ENCODE measurements around the gene EXPH5. TPM values are rescaled to one million over a fixed set of nuclear protein-coding genes. Genes with fewer than 3 reads are reported as not detected.

Gene EXPH5
- total and polyA plus RNA-seq, 2 donors (not counting 1 experiment from before 2014, with no cell fraction given): 0.12 to 0.37 TPM

DNA sequence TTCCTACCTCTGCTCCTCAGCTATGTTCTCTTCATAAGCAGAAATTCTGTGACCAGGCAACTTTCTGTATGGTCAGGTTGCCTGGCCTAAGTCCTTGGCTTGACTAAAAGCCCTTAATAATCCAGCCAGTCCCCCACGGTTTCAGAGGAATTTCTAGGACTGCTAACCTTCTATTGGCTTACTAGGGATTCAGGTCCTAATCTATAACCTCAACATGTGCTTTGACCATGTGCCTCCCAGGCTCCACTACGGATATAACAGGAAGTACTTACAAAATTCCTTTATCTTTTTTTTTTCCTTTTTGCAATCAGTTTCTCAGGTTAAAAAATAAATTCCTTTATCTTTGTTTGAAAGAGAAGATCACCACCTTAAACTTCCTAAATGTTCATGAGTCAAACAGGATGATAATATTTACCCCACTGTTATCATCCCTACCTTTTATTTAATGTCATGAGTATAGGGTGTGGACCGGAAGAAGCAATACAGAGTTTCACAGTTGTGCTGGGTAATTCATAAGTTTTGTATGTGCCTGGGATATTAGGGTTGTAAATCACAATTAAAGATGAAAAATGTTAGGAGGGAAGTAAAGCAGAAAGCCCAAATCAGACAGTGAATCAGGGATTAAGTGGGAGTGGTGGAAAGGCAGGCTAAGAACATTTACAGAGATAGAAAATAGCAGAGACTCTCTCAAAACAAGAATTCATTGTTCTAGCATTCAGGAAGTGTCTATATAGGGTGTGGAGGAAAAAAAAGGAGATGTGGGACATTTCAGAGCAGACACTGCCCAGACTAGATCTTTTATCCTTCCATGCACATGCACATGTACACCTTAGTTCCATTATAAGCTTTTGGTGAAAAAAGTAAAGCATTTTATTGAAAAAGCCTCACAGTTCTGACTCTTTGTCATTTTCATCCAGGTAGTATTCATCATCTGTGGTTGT, 84.6 kb downstream of the EXPH5 start:
- DNase-seq (no peak), ATAC-seq (ENCODE audit: low read depth) (no peak)
- Mint-ChIP-seq H3K9me3 (ENCODE audit: insufficient read depth) (peaks cover 2% of the 10 kb centered on the region), H3K27ac (no peak overlapping the region), H3K4me3 (no peak overlapping the region), H3K4me1 (no peaks in the 10 kb centered on the region), H3K27me3 (peaks cover 22% of the 10 kb centered on the region)
- no peak overlapping the region for H3K4me3 ChIP-seq (ENCODE audit: control extremely low read depth in 1 of 5, extremely low read depth in 1 of 5, insufficient read depth in 1 of 5, low read depth in 2 of 5, low read length in 4 of 5)
- H3K9ac ChIP-seq (ENCODE audit: low read length): no peak overlapping the region
- no peak overlapping the region for H3K4me2 ChIP-seq (replicated peaks; ENCODE audit: low read depth, low read length, poor library complexity, severe bottlenecking)
- 96% methylated on average over 2 of the region's 3 CpGs for WGBS (ENCODE audit: insufficient coverage)
- POLR2A ChIA-PET: interaction anchor here (0.5 kb wide), 1 partner anchor 108 kb away, joined by 3 read pairs; no protein-coding TSS in a partner anchor
- peaks cover 0 to 5% (median 0%) of the 10 kb centered on the region in 4 experiments for H3K27me3 ChIP-seq (replicated peaks in 1 of 4; ENCODE audit: control extremely low read depth in 1 of 4, control insufficient read depth in 3 of 4, insufficient read depth in 4 of 4, low read length in 3 of 4)
- intact Hi-C loops (cut with micrococcal nuclease): no loop called here
- no peak overlapping the region for H2AFZ ChIP-seq (ENCODE audit: insufficient read depth, low read depth, low read length, poor library complexity, severe bottlenecking)
- CTCF ChIA-PET: no interaction called here
- no peaks in the 10 kb centered on the region for H3K4me1 ChIP-seq (ENCODE audit: control insufficient read depth in 2 of 2, insufficient read depth in 2 of 2, low read length in 2 of 2)
- no peaks in the 10 kb centered on the region for H3K36me3 ChIP-seq (replicated peaks in 1 of 2; ENCODE audit: control extremely low read depth in 1 of 2, control insufficient read depth in 1 of 2, extremely low read depth in 1 of 2, insufficient read depth in 2 of 2, low read length in 1 of 2)
- H3K79me2 ChIP-seq (ENCODE audit: control insufficient read depth, insufficient read depth, low read length): no peaks in the 10 kb centered on the region
- no peaks in the 10 kb centered on the region for H4K20me1 ChIP-seq (ENCODE audit: control insufficient read depth, insufficient read depth, low read length, poor library complexity, severe bottlenecking)
- H3K9me3 ChIP-seq (ENCODE audit: control extremely low read depth in 1 of 3, control insufficient read depth in 2 of 3, insufficient read depth in 1 of 3, low read length in 2 of 3): no peaks in the 10 kb centered on the region
- H3K27ac ChIP-seq (ENCODE audit: low read length in 2 of 2): no peak overlapping the region
- TF ChIP-seq EZH2 (IDR thresholded peaks at IDR 0.05; ENCODE audit: borderline replicate concordance, insufficient read depth, low read depth, low read length, poor library complexity, severe bottlenecking): no peak
- TF ChIP-seq, protein P1, sequence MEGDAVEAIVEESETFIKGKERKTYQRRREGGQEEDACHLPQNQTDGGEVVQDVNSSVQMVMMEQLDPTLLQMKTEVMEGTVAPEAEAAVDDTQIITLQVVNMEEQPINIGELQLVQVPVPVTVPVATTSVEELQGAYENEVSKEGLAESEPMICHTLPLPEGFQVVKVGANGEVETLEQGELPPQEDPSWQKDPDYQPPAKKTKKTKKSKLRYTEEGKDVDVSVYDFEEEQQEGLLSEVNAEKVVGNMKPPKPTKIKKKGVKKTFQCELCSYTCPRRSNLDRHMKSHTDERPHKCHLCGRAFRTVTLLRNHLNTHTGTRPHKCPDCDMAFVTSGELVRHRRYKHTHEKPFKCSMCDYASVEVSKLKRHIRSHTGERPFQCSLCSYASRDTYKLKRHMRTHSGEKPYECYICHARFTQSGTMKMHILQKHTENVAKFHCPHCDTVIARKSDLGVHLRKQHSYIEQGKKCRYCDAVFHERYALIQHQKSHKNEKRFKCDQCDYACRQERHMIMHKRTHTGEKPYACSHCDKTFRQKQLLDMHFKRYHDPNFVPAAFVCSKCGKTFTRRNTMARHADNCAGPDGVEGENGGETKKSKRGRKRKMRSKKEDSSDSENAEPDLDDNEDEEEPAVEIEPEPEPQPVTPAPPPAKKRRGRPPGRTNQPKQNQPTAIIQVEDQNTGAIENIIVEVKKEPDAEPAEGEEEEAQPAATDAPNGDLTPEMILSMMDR (IDR thresholded peaks at IDR 0.05): no peak

DNA sequence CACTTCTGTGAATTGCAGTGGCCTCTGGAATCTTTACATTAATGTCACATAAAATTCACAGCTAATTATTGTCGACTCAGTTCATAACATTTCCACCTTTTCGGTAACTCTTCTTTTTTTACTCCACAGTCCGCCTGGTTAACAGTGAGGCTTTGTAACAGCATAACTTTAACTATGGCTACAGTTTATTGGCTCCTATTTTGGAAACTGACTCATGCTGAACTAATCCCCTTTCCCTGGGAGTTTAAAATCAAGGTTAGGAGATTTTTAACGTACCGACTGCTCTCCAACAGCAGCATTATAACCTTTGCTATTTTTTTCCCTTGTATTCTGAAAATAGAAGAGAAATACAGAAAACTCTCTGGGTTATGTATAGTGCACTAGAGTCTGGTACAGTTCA, 92.2 kb downstream of the EXPH5 start:
- H3K27ac ChIP-seq (ENCODE audit: low read length in 2 of 2): no peak overlapping the region
- no peak overlapping the region for H3K9ac ChIP-seq (ENCODE audit: low read length)
- peaks cover 0 to 7% of the 10 kb centered on the region in 2 donors for H3K4me1 ChIP-seq (ENCODE audit: control insufficient read depth in 2 of 2, insufficient read depth in 2 of 2, low read length in 2 of 2)
- intact Hi-C loops (cut with micrococcal nuclease): no loop called here
- Mint-ChIP-seq H3K27me3 (peaks cover 2% of the 10 kb centered on the region), H3K9me3 (ENCODE audit: insufficient read depth) (no peaks in the 10 kb centered on the region), H3K4me1 (peaks cover 13% of the 10 kb centered on the region), H3K27ac (no peak overlapping the region), H3K4me3 (no peak overlapping the region)
- H3K79me2 ChIP-seq (ENCODE audit: control insufficient read depth, insufficient read depth, low read length): no peaks in the 10 kb centered on the region
- ChIA-PET CTCF (no interaction called here), POLR2A (no interaction called here)
- H3K9me3 ChIP-seq (ENCODE audit: control extremely low read depth in 1 of 3, control insufficient read depth in 2 of 3, insufficient read depth in 1 of 3, low read length in 2 of 3): no peaks in the 10 kb centered on the region
- no CpG with 5 or more reads among the region's 5 CpGs for WGBS (ENCODE audit: insufficient coverage)
- no peaks in the 10 kb centered on the region for H3K27me3 ChIP-seq (replicated peaks in 1 of 4; ENCODE audit: control extremely low read depth in 1 of 4, control insufficient read depth in 3 of 4, insufficient read depth in 4 of 4, low read length in 3 of 4)
- no peak overlapping the region for H2AFZ ChIP-seq (ENCODE audit: insufficient read depth, low read depth, low read length, poor library complexity, severe bottlenecking)
- ATAC-seq (ENCODE audit: low read depth) (no peak), DNase-seq (no peak)
- no peaks in the 10 kb centered on the region for H3K36me3 ChIP-seq (replicated peaks in 1 of 2; ENCODE audit: control extremely low read depth in 1 of 2, control insufficient read depth in 1 of 2, extremely low read depth in 1 of 2, insufficient read depth in 2 of 2, low read length in 1 of 2)
- no peak overlapping the region for H3K4me3 ChIP-seq (ENCODE audit: control extremely low read depth in 1 of 5, extremely low read depth in 1 of 5, insufficient read depth in 1 of 5, low read depth in 2 of 5, low read length in 4 of 5)
- H3K4me2 ChIP-seq (replicated peaks; ENCODE audit: low read depth, low read length, poor library complexity, severe bottlenecking): no peak overlapping the region
- H4K20me1 ChIP-seq (ENCODE audit: control insufficient read depth, insufficient read depth, low read length, poor library complexity, severe bottlenecking): no peaks in the 10 kb centered on the region
- TF ChIP-seq, protein P1 (IDR thresholded peaks at IDR 0.05): no peak
- TF ChIP-seq EZH2 (IDR thresholded peaks at IDR 0.05; ENCODE audit: borderline replicate concordance, insufficient read depth, low read depth, low read length, poor library complexity, severe bottlenecking): no peak
